NCI-H460 (cell line): Measurements from ENCODE around the gene STMN3. TPM values are rescaled to one million over a fixed set of nuclear protein-coding genes. Genes with fewer than 3 reads are reported as not detected.

ENCODE experiments used
- DNase-seq: peaks from one replicate; pipeline ENCODE4 v3.0.0-alpha.2; 2016; ENCODE audit warnings: low read depth; ENCODE audit errors: extremely low read depth
- small RNA-seq, 2 experiments: library from RNA; depleted of rRNA; stranded (forward); fragments of <200 nt; gene quantifications; one replicate each; pipeline ENCODE3, GENCODE V24; 2014
- total RNA-seq: library from RNA; depleted of rRNA; stranded (reverse); fragments of >200 nt; shearing (Covaris generic); gene quantifications from 2 replicates; pipeline ENCODE4 v1.2.3, GENCODE V29; 2014; rRNA removed

The STMN3 gene
- total RNA-seq, 1 experiment from 2014 or later = 1.8 TPM

GRCh38 chr20:63592661-63593060 is 60.6 kb downstream of the STMN3 start:
- no peak for DNase-seq

GRCh38 chr20:63591786-63592355 is 61.4 kb downstream of the STMN3 start:
- no peak for DNase-seq

- no peak for DNase-seq
These were observed 62.1 kb downstream of the STMN3 start for GRCh38 chr20:63591147-63591533.

GRCh38 chr20:63590218-63591146 is 62.7 kb downstream of the STMN3 start:
- no peak for DNase-seq

Small RNA genes within 50 kb of the gene (small RNA-seq; reads per million reads assigned to genes)
- 0 reads per million in 2 experiments for gene TNFRSF6B

Other genes with a start within 250 kb of the STMN3 start
- gene KCNQ2, start 180.8 kb downstream of the STMN3 start, total RNA-seq = 0.17 TPM in 1 of 2 replicates, not detected in the other
- gene EEF1A2, start 154.3 kb downstream of the STMN3 start, total RNA-seq = 224 and 275 TPM in 2 replicates
- gene PPDPF, start 132.7 kb downstream of the STMN3 start, total RNA-seq = 44.7 and 63.2 TPM in 2 replicates
- 1.5 and 2.2 TPM in 2 replicates for gene PTK6, start 116.0 kb downstream of the STMN3 start, total RNA-seq
- not detected in 2 replicates for gene SRMS, start 105.7 kb downstream of the STMN3 start, total RNA-seq
- gene FNDC11, start 99.3 kb downstream of the STMN3 start, total RNA-seq = 0.05 TPM in 1 of 2 replicates, not detected in the other
- 10.1 and 12.1 TPM in 2 replicates for gene HELZ2, start 79.2 kb downstream of the STMN3 start, total RNA-seq
- gene GMEB2, start 26.3 kb downstream of the STMN3 start, total RNA-seq = 13.1 and 14.0 TPM in 2 replicates
- gene RTEL1, start 4.9 kb upstream of the STMN3 start, total RNA-seq = 4.1 and 6.3 TPM in 2 replicates
- gene TNFRSF6B, start 43.2 kb upstream of the STMN3 start, total RNA-seq = 0.10 TPM in 1 of 2 replicates, not detected in the other
- gene ARFRP1, start 54.6 kb upstream of the STMN3 start, total RNA-seq = 12.1 and 15.9 TPM in 2 replicates
- gene ZGPAT, start 54.6 kb upstream of the STMN3 start, total RNA-seq = 10.6 and 12.8 TPM in 2 replicates
- gene LIME1, start 83.2 kb upstream of the STMN3 start, total RNA-seq = 6.6 and 7.6 TPM in 2 replicates
- 15.5 and 19.4 TPM in 2 replicates for gene SLC2A4RG, start 86.4 kb upstream of the STMN3 start, total RNA-seq
- gene ZBTB46, start 177.8 kb upstream of the STMN3 start, total RNA-seq = 0.20 and 0.30 TPM in 2 replicates
- not detected in 2 replicates for gene ABHD16B, start 208.1 kb upstream of the STMN3 start, total RNA-seq
- 97.6 and 103 TPM in 2 replicates for gene TPD52L2, start 211.8 kb upstream of the STMN3 start, total RNA-seq
- gene DNAJC5, start 241.7 kb upstream of the STMN3 start, total RNA-seq = 30.7 and 31.9 TPM in 2 replicates